ENCODE data around the gene SMAD2. TPM values are rescaled to one million over a fixed set of nuclear protein-coding genes. Genes with fewer than 3 reads are reported as not detected.
"Not testable (repeated sequence)": the region's sequence is repeated elsewhere in the genome, so short reads cannot be mapped to it uniquely, and the experiment has no call there.

The SMAD2 gene
- total RNA-seq, 2 experiments from 2014 or later, result 80.4 to 83.0 TPM

DNA sequence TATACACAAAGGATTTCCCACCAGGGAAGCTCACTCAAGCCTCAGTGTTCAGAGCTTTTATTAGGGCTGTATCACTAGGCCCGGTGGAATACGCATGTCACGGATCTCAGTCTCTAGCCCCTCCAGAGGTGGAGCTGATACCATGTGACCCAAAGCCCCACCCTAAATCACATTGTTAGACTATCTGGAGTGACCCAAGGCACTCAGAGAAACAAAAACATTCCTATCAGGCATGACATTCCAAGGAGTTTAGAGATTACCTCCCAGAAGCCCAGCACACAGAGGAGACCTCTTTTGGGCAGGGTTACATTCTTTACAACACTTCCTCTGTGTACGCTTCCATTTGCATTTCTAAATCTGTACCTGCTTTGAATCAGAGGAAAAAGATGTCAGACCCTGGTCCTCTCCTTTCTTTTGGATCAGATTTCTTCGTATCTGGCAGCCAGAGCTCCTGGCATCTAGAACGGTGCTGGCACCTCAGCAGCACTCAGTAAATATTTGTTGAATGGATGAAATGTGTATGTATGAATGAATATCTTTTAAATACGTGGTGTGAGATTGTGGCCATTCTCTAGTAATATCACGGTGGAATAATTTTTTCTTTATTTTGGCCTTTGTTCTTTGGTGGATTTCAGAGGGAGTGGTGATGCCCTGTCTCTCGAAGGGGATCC, 37.7 kb upstream of the SMAD2 start:
- no peaks in the 10 kb centered on the region for H3K4me1 Mint-ChIP-seq (ENCODE audit: low read depth)
- H3K36me3 ChIP-seq (ENCODE audit: insufficient read depth, low read length), result no peaks in the 10 kb centered on the region
- DNase-seq, result no peak
- H3K36me3 Mint-ChIP-seq (ENCODE audit: low read depth), result no peaks in the 10 kb centered on the region
- no peak for ATAC-seq (ENCODE audit: poor library complexity)
- H3K9me3 ChIP-seq (ENCODE audit: control insufficient read depth in 1 of 2, insufficient read depth in 1 of 2, low read length in 2 of 2), result no peaks in the 10 kb centered on the region
- H3K9me3 Mint-ChIP-seq, result peaks cover under 1% of the 10 kb centered on the region
- H3K27me3 ChIP-seq (ENCODE audit: control insufficient read depth in 1 of 2, insufficient read depth in 2 of 2, low read length in 2 of 2), result peaks cover 0 to 3% of the 10 kb centered on the region in 2 experiments
- H3K4me3 ChIP-seq (ENCODE audit: low read length), result no peak overlapping the region
- peaks cover 15% of the 10 kb centered on the region for H3K27me3 Mint-ChIP-seq
- ChIA-PET CTCF (no interaction called here), POLR2A (no interaction called here)
- intact Hi-C loops (cut with DNase I, micrococcal nuclease), result no loop called here
- no peak overlapping the region for H3K4me3 Mint-ChIP-seq
- no peak overlapping the region for H3K27ac Mint-ChIP-seq
- TF ChIP-seq, protein P1, sequence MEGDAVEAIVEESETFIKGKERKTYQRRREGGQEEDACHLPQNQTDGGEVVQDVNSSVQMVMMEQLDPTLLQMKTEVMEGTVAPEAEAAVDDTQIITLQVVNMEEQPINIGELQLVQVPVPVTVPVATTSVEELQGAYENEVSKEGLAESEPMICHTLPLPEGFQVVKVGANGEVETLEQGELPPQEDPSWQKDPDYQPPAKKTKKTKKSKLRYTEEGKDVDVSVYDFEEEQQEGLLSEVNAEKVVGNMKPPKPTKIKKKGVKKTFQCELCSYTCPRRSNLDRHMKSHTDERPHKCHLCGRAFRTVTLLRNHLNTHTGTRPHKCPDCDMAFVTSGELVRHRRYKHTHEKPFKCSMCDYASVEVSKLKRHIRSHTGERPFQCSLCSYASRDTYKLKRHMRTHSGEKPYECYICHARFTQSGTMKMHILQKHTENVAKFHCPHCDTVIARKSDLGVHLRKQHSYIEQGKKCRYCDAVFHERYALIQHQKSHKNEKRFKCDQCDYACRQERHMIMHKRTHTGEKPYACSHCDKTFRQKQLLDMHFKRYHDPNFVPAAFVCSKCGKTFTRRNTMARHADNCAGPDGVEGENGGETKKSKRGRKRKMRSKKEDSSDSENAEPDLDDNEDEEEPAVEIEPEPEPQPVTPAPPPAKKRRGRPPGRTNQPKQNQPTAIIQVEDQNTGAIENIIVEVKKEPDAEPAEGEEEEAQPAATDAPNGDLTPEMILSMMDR (IDR thresholded peaks at IDR 0.05), result no peak
- no peaks in the 10 kb centered on the region for H3K4me1 ChIP-seq (ENCODE audit: insufficient read depth, low read length)
- H3K27ac ChIP-seq (ENCODE audit: low read depth in 1 of 2, low read length in 2 of 2), result no peak overlapping the region

DNA sequence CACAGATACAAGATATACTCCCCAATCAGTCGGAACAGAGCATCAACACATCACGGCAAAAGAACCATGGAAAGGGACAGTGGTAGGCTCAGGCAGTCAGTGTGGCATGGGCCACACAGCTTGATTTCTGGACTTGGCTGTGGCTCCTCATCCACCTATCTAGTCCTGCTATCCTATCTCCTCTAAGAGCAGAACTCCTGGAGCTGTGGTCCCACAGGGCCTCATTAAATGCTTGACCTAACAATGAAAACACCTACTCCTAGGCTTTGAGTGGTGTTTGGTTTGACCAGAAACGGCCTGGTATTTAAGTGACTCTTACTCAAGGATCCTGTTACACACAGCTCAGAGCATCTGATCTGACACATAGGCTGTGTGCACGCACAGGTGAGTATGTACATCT, 33.6 kb upstream of the SMAD2 start:
- Histone ChIP-seq H3K4me1 (ENCODE audit: insufficient read depth, low read length) (no peaks in the 10 kb centered on the region), H3K9me3 (ENCODE audit: control insufficient read depth in 1 of 2, insufficient read depth in 1 of 2, low read length in 2 of 2) (peaks cover 14 to 21% of the 10 kb centered on the region in 2 experiments), H3K27me3 (ENCODE audit: control insufficient read depth in 1 of 2, insufficient read depth in 2 of 2, low read length in 2 of 2) (no peaks in the 10 kb centered on the region), H3K36me3 (ENCODE audit: insufficient read depth, low read length) (no peaks in the 10 kb centered on the region), H3K4me3 (ENCODE audit: low read length) (no peak overlapping the region), H3K27ac (ENCODE audit: low read depth in 1 of 2, low read length in 2 of 2) (no peak overlapping the region)
- TF ChIP-seq, protein P1 (IDR thresholded peaks at IDR 0.05), result no peak
- H3K4me3 Mint-ChIP-seq, result no peak overlapping the region
- DNase-seq (no peak), ATAC-seq (ENCODE audit: poor library complexity) (no peak)
- intact Hi-C loops (cut with DNase I, micrococcal nuclease), result no loop called here
- no peaks in the 10 kb centered on the region for H3K4me1 Mint-ChIP-seq (ENCODE audit: low read depth)
- peaks cover 8% of the 10 kb centered on the region for H3K36me3 Mint-ChIP-seq (ENCODE audit: low read depth)
- H3K27me3 Mint-ChIP-seq, result peaks cover 4% of the 10 kb centered on the region
- H3K9me3 Mint-ChIP-seq, result peaks cover 14% of the 10 kb centered on the region
- POLR2A ChIA-PET, result no interaction called here
- H3K27ac Mint-ChIP-seq, result no peak overlapping the region
- CTCF ChIA-PET, result interaction anchor here (0.6 kb wide), 1 partner anchor 22 kb away, joined by 3 read pairs; no protein-coding TSS in a partner anchor

- H3K27me3 Mint-ChIP-seq; H3K36me3 Mint-ChIP-seq (ENCODE audit: low read depth); H3K4me1 Mint-ChIP-seq (ENCODE audit: low read depth); DNase-seq; H3K27ac ChIP-seq (ENCODE audit: low read depth in 1 of 2, low read length in 2 of 2); POLR2A ChIA-PET; ATAC-seq (ENCODE audit: poor library complexity); H3K27me3 ChIP-seq (ENCODE audit: control insufficient read depth in 1 of 2, insufficient read depth in 2 of 2, low read length in 2 of 2); H3K4me1 ChIP-seq (ENCODE audit: insufficient read depth, low read length); H3K4me3 Mint-ChIP-seq; H3K36me3 ChIP-seq (ENCODE audit: insufficient read depth, low read length); intact Hi-C loops (cut with DNase I, micrococcal nuclease); H3K4me3 ChIP-seq (ENCODE audit: low read length); H3K27ac Mint-ChIP-seq: not testable (repeated sequence)
- CTCF ChIA-PET, result interaction anchor here (1.0 kb wide), 1 partner anchor 108 kb away, joined by 4 read pairs; no protein-coding TSS in a partner anchor
- peaks cover 14 to 21% of the 10 kb centered on the region in 2 experiments for H3K9me3 ChIP-seq (ENCODE audit: control insufficient read depth in 1 of 2, insufficient read depth in 1 of 2, low read length in 2 of 2)
- H3K9me3 Mint-ChIP-seq, result peaks cover 14% of the 10 kb centered on the region
Measured at GRCh38 chr18:47961003-47961402, 30.5 kb upstream of the SMAD2 start.
